ENCODE results near the gene C1orf174. TPM values are rescaled to one million over a fixed set of nuclear protein-coding genes. Genes with fewer than 3 reads are reported as not detected.

C1orf174 gene
- total RNA-seq, 4 donors from 2014 or later, result 12.7 to 22.6 (median 17.7) TPM

DNA sequence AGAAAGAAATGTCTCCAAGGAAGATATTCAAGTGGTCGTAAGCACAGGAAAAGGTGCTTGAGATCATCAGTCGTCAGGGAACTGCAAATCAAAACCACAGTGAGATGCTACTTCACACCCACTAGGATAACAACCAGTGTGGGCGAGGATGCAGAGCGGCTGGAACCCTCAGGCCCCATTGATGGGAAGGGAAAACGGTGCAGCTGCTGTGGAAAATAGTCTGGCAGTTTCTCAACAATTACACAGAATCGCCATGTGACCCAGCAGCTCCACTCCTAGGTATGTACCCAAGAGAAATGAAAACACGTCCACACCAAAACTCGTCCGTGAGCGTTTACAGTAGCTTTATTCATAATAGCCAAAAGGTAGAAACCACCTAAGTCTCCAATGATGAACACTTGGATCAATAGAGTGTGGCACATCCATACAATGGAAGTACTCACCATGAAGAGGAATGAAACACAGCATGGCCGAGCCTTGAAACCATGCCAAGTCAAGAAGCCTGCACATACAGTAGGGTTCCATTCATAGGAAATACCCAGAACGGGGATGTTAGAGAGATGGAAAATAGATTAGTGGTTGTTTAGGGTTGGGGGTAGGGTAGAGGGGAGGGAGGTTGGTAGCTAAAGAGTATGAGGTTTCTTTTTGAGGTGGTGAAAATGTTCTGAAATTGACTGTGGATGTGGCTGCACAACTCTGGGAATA is 36.7 kb downstream of the C1orf174 start:
- DNase-seq (ENCODE audit: low spot score in 2 of 2), result no peak
- TF ChIP-seq, protein P1, sequence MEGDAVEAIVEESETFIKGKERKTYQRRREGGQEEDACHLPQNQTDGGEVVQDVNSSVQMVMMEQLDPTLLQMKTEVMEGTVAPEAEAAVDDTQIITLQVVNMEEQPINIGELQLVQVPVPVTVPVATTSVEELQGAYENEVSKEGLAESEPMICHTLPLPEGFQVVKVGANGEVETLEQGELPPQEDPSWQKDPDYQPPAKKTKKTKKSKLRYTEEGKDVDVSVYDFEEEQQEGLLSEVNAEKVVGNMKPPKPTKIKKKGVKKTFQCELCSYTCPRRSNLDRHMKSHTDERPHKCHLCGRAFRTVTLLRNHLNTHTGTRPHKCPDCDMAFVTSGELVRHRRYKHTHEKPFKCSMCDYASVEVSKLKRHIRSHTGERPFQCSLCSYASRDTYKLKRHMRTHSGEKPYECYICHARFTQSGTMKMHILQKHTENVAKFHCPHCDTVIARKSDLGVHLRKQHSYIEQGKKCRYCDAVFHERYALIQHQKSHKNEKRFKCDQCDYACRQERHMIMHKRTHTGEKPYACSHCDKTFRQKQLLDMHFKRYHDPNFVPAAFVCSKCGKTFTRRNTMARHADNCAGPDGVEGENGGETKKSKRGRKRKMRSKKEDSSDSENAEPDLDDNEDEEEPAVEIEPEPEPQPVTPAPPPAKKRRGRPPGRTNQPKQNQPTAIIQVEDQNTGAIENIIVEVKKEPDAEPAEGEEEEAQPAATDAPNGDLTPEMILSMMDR (IDR thresholded peaks at IDR 0.05), result no peak
- no peak for TF ChIP-seq POLR2A (IDR thresholded peaks at IDR 0.05)
- intact Hi-C loops (cut with DNase I; ENCODE audit: low total_unique reads), result no loop called here
- no peak overlapping the region for H3K4me3 ChIP-seq (ENCODE audit: low read depth, poor library complexity, severe bottlenecking)
- 75 to 80% methylated on average over 12 of the region's 12 CpGs for WGBS, 2 donors

- intact Hi-C loops (cut with DNase I; ENCODE audit: low total_unique reads), result no loop called here
- TF ChIP-seq, protein P1 (IDR thresholded peaks at IDR 0.05), result no peak
- TF ChIP-seq POLR2A (IDR thresholded peaks at IDR 0.05), result no peak
- DNase-seq (ENCODE audit: low spot score in 2 of 2), result no peak
- H3K4me3 ChIP-seq (ENCODE audit: low read depth, poor library complexity, severe bottlenecking), result no peak overlapping the region
- WGBS, 2 donors, result 68 to 71% methylated on average over 33 to 34 of the region's 34 CpGs
Observed at GRCh38 chr1:3858231-3858981, 41.7 kb downstream of the C1orf174 start.

DNA sequence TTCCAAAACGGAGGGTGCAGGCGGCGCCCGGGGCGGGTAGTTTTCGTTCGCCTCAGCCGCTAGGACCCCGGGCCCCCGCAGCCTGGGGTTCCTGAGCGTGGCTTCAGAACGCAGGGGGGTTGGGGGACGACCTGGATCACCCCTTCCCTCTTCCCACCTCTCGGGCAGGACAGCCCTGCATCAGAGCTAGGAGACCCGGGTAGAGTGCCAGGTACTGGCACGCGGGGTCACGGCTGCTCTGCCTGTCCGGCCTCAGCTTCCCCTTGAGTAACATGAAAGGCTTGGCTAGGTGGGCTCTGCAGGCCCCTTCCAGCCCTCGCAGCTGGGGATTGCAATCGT is 42.3 kb downstream of the C1orf174 start:
- intact Hi-C loops (cut with DNase I; ENCODE audit: low total_unique reads), result no loop called here
- peak overlapping the region; percentile 62 for H3K4me3 ChIP-seq (ENCODE audit: low read depth, poor library complexity, severe bottlenecking)
- 4 to 7% methylated on average over 8 to 20 of the region's 21 CpGs for WGBS, 2 donors
- TF ChIP-seq, protein P1 (IDR thresholded peaks at IDR 0.05), result no peak
- no peak for TF ChIP-seq POLR2A (IDR thresholded peaks at IDR 0.05)
- no peak for DNase-seq (ENCODE audit: low spot score in 2 of 2)

- TF ChIP-seq, protein P1 (IDR thresholded peaks at IDR 0.05), result no peak
- no peak for TF ChIP-seq POLR2A (IDR thresholded peaks at IDR 0.05)
- DNase-seq (ENCODE audit: low spot score in 2 of 2), result peak; percentile 89 to 97
- peak within 1 kb of the TSS; percentile 62 for H3K4me3 ChIP-seq (ENCODE audit: low read depth, poor library complexity, severe bottlenecking)
- intact Hi-C loops (cut with DNase I; ENCODE audit: low total_unique reads), result no loop called here
- WGBS, 2 donors, result 1 to 2% methylated on average over 35 to 49 of the region's 73 CpGs
Observed at GRCh38 chr1:3856923-3857790, 42.9 kb downstream of the C1orf174 start, which contains the start of the genes CEP104 and DFFB. Gene CEP104, minus strand, starts transcription at chr1:3857211. Its CDS starts 4,804 bp downstream, at chr1:3852407. Gene DFFB, plus strand, starts transcription at chr1:3857476. Its CDS starts 128 bp downstream, at chr1:3857604.

DNA sequence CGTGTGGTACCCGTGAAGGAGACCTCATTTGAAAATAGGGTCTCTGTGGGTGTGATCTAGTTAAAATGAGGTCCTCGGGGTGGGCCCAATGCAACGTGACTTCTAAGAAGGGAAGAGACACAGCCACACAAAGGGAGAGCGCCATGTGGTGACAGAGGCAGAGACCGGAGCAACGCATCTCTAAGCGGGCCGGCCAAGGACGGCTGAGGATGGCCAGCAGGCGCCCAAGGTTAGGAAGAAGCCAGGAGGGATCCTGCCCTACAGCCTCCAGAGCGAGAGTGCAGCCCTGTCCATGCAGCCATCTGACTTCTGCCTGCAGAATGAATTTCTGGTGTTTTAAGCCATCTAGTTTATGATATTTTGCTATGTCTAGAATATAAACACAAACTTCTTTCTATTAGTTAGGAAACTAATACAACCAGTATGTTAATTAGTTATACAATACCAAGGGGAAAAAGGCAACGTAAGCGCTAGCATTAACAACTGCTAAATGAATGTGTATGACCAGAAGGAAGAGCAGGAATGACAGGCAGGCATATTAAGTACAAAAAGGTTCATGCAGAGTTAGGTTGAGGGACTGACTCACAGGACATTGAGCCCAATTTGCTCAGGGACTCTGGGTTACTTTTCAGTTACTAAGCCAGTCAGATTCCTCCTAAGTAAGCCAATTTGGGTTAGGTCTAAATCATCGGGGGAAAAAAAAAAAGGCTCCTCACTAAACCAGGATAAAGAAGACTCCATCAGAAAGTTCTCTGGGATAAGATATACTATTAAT is 47.2 kb downstream of the C1orf174 start:
- intact Hi-C loops (cut with DNase I; ENCODE audit: low total_unique reads), result no loop called here
- H3K4me3 ChIP-seq (ENCODE audit: low read depth, poor library complexity, severe bottlenecking), result no peak overlapping the region
- no peak for DNase-seq (ENCODE audit: low spot score in 2 of 2)
- TF ChIP-seq POLR2A (IDR thresholded peaks at IDR 0.05), result no peak
- TF ChIP-seq, protein P1 (IDR thresholded peaks at IDR 0.05), result no peak
- WGBS, 2 donors, result 78 to 79% methylated on average over 15 of the region's 15 CpGs
